Bronchial epithelial cell (primary cell): ENCODE data around the gene GJA4. TPM values are rescaled to one million over a fixed set of nuclear protein-coding genes. Genes with fewer than 3 reads are reported as not detected.
"Not testable (repeated sequence)": the region's sequence is repeated elsewhere in the genome, so short reads cannot be mapped to it uniquely, and the experiment has no call there.

Experiments
- DNase-seq: peaks from one replicate; pipeline ENCODE4 v3.0.0-alpha.2; 2010; ENCODE audit warnings: low read depth
- FAIRE-seq: peaks from 2 replicates; lab custom pipeline; 2011; peaks lifted over from hg19 to GRCh38; lab: Jason Lieb, UNC
- H3K27me3 ChIP-seq: 2 replicates; pipeline ENCODE4 v1.5.1; 2011; ENCODE audit warnings: low read length; ENCODE audit not compliant: control insufficient read depth, insufficient read depth
- H3K36me3 ChIP-seq: 2 replicates; pipeline ENCODE4 v1.5.1; 2011; ENCODE audit warnings: low read length; ENCODE audit not compliant: control insufficient read depth, insufficient read depth
- H3K4me3 ChIP-seq: 2 replicates; pipeline ENCODE4 v1.5.1; 2011; ENCODE audit warnings: mild to moderate bottlenecking, low read depth, low read length, control low read depth
- CTCF ChIP-seq: IDR thresholded peaks from 2 replicates; pipeline ENCODE4 v1.5.1; 2011; ENCODE audit warnings: mild to moderate bottlenecking, moderate library complexity, low read length, control low read depth, inconsistent platforms; ENCODE audit not compliant: insufficient read depth, severe bottlenecking
- total RNA-seq: library from RNA; depleted of rRNA; stranded (reverse); fragments of >200 nt; gene quantifications from 2 replicates; pipeline ENCODE4 v1.2.1, GENCODE V29; 2014

GJA4 gene
- total RNA-seq, 1 donor from 2014 or later: not detected

- H3K27me3 ChIP-seq: no peaks in the 10 kb centered on the region
- no peaks in the 10 kb centered on the region for H3K36me3 ChIP-seq
- no peak for TF ChIP-seq CTCF
- H3K4me3 ChIP-seq: no peak overlapping the region
- DNase-seq: no peak
- FAIRE-seq: no peak
Observed at GRCh38 chr1:34808051-34808810, 15.4 kb downstream of the GJA4 start.

GRCh38 chr1:34810781-34811180, 18.0 kb downstream of the GJA4 start:
- FAIRE-seq, H3K36me3 ChIP-seq, H3K27me3 ChIP-seq, DNase-seq, H3K4me3 ChIP-seq: not testable (repeated sequence)

GRCh38 chr1:34816332-34816731, 23.5 kb downstream of the GJA4 start:
- FAIRE-seq (no peak), DNase-seq (no peak)
- no peak for TF ChIP-seq CTCF
- Histone ChIP-seq H3K36me3 (no peaks in the 10 kb centered on the region), H3K4me3 (no peak overlapping the region), H3K27me3 (no peaks in the 10 kb centered on the region)

GRCh38 chr1:34816778-34817177, 24.0 kb downstream of the GJA4 start:
- Histone ChIP-seq H3K4me3 (no peak overlapping the region), H3K36me3 (no peaks in the 10 kb centered on the region), H3K27me3 (no peaks in the 10 kb centered on the region)
- FAIRE-seq: no peak
- TF ChIP-seq CTCF: no peak
- DNase-seq: no peak

- not testable (repeated sequence) for H3K27me3 ChIP-seq, FAIRE-seq, H3K4me3 ChIP-seq, H3K36me3 ChIP-seq, DNase-seq
Observed at GRCh38 chr1:34818862-34819261, 26.1 kb downstream of the GJA4 start.

GRCh38 chr1:34822202-34822601, 29.4 kb downstream of the GJA4 start:
- Histone ChIP-seq H3K36me3 (no peaks in the 10 kb centered on the region), H3K27me3 (no peaks in the 10 kb centered on the region), H3K4me3 (no peak overlapping the region)
- FAIRE-seq (no peak), DNase-seq (no peak)
- TF ChIP-seq CTCF: no peak
